ENCODE measurements around the gene COPS9.

The COPS9 gene

DNA sequence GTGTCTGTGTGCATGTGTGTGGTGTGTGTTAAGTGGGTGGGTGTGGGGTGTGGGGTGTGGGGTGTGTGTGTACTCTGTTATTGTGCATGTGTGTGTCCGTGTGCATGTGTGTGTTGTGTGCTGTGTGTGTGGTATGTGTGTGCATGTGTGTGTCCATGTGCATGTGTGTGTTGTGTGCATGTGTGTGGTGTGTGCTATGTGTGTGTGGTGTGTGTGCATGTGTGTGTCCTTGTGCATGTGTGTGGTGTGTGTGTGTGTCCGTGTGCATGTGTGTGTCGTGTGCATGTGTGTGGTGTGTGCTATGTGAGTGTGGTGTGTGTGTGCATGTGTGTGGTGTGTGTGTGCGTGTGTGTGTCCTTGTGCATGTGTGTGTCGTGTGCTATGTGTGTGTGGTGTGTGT is 11.3 kb upstream of the COPS9 start:
- no peak for DNase-seq

DNA sequence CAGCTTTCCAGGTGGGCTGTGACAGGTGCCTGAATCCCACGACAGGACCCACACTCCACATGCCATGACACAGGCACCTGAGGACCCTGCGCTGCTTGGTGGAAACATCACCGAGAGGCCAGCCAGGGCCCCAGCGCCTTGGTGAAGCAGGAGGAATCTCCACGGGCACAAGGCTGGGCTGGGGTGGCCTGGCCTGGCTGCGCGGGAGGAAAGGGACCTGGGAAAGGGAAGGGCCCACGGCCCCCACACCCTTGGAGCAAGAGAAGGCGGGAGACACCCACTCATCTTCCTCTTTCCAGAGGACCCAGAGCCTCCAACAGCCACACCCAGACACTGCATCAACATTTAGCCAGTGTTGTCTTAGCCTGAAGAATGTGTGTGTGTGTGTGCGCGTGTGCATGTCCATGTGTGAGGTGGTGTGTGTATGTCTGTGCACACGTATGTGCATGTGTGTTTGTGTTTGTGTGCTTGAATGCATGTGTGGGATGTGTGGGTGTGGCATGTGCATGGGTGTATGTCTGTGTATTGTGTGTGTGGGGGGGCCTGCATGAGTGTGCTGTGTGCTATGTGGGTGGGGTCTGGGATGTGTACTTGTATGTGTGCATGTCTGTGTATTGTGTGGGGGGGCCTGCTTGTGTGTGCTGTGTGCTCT is 10.6 kb upstream of the COPS9 start:
- DNase-seq: no peak

DNA sequence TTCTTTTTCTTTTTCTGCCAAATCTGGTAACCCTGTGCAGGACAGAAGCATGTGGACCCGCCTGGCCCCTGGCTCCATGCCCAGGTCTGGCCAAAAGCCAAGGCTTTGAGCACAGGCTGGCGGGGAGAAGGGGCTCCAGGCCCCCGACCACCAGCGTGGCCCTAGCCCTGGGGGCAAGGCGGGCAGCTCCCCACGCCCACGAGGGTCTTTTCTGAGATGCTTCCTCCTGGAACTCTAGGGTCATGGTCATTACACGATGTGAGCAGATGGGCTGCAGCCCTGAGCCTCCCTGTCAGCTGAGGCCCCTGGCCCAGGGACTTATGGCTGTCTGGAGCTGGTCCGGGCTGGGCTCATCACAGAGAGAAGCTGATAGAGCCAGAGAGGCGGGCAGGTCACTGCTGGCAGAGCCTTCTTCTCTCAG is 10.0 kb upstream of the COPS9 start:
- no peak for DNase-seq

DNA sequence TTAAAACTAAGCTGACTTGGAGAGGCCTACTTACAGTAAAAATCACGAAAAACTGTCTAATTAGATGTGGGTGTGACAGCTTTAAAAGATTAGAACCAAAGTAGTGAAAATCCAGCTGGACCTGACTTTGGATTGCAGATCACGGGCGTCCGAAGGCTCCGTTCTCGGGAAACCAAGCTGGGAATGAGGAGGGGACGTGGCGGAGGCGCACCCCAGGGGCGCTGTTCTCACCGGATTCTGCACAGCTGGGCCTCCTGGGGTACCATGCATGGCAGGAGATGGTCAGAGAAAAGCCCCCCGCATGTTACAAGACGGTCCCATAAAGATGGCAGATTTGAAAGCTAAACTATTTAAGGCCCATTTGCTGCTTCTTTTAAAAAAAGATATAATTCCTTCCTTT is 9.4 kb upstream of the COPS9 start:
- no peak for DNase-seq

DNA sequence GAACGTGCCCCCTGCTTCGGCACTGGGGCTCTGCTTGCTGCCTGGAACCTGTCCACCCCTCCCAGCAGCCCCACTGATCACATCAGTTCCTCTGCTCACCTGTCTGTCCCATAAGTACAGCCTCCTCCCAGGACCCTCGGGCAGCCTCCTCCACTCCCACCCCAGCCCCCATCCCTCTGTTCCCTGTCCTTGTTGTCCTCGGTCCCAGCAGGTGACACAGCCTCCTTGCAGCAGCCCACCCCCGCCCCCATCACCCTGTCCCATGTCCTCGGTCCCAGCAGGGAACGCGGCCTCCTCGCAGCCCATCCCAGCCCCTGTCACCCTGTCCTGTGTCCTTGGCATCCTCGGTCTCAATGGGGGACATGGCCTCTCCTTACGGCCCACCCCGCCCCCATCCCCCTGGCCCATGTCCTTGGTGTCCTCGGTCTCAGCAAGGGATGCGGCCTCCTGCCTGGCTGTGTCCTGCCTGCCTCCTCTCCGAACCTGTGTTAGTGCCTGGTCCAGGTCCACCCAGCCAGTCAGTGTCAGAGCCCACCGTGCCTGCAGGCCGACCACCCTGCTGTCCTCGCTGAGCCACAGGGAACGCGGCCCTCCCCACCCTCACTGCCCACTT is 8.7 kb upstream of the COPS9 start:
- DNase-seq: no peak

DNA sequence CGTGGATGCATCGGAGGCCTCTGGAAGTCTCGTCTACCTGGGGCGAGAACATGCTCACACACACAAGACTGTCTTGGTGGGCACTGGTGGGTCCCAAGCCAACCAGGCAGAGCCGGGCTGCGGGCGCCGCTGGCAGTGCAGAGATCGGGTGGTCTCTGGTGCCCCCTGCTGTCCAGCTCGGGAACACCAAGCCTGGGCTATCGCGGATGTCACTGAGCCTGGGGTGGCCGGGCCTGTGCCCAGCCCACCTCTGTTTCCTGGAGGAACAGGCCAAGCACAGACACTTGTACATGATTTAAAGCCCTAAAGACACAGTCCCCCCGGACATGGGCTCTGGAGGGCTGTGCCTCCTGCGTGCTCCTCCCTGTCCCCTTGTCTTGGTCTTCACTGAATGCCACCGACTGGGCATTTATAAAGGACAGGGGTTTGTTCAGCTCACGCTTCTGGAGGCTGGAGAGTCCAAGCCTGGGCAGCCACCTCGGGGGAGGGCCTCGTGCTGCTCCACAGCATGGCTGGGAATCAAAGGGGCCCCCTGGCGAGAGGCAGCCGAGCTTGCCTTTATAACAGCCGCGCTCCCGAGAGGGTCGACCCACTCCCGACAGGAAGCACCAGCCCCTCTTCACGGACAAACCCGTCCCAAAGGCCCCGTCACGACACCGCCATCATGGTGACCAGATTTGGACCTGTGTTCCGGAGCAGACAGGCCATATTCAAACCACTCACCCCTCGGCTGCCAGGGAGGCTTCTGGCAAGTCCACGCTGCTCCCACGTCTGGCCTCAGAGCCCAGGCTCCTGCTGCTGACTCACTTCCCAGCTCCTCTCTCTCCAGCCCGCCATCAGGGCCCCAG is 7.9 kb upstream of the COPS9 start:
- DNase-seq: peak; percentile 79

DNA sequence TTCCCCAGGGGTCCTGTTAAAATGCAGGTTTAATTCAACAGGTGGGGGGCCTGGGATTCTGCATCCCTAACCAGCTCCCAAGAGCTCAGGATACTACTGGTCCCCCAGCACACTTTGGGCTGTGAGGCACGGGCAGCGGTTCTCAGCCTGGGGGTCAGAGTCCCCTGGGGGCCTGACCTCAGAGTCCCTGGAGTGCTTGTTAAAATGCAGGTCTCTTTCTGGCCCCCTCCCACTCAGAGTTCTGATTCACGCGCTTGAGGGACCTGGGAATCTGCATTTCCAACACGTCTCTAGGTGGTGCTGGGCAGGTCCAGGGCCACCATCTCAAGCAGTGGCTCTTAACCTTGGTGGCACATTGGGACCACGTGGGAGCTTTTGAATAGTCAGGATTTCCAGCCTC is 7.2 kb upstream of the COPS9 start:
- no peak for DNase-seq

DNA sequence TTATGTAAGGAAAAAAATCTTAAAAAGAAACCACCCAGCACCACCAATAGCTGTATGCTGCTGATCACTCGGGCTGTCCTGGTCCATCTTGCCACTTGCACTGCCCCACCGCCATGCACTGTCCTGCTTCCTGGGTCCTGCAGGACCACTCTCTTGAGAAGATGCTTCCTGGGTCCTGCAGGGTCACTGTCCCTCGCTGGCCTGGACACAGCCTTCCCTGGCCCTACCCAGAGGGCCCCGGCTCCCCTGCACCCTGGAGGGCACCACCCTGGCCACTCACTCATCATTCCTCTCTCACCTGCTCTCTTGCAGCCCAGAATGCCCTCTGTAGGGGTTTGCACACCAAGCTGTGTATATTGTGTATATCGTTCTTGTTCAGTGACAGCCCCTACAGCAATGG is 6.8 kb upstream of the COPS9 start:
- DNase-seq: no peak

DNA sequence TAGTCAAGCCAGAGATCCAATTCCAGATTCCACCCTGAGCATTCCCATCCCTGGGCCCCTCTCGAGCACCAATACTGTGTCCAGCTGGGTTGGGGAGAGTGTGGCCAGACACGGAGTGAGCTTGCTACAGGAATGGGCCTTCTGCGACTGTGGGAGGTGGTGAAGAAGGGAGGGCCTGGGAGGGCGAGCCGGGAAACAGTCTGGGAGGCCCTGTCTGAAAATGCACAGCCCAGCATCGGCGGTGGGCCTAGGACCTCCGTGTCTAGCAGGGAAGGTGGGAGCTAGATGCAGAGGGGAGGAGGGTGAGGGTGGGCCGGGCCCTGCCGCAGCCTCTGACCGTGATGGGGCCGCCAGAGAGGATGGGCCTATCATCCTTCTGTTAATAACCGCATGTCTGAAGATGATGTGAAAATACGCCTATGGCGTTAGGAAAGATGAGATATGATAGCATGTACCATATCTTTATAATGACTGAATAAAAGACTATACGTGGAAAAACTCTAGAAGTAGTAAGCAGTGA is 6.2 kb upstream of the COPS9 start:
- DNase-seq: no peak

DNA sequence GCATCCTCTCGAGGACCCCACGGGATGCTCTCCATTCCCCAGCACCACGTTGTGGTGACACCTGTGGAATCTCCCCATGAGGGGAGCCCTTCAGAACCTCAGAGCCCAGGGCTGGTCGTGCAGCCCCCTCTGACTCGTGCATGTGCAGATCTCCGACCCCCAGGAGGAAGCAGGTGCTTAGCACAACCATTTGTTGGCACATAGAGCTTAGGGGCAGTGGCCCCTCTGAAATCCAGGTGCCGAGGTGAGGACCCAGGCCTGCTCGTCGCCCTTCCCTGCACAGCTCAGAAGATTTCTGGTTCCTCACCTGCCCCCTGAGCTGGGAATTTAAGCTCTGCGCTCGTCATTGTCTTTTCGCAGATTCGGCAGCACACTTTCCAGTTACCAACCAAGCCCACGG is 5.6 kb upstream of the COPS9 start:
- no peak for DNase-seq

DNA sequence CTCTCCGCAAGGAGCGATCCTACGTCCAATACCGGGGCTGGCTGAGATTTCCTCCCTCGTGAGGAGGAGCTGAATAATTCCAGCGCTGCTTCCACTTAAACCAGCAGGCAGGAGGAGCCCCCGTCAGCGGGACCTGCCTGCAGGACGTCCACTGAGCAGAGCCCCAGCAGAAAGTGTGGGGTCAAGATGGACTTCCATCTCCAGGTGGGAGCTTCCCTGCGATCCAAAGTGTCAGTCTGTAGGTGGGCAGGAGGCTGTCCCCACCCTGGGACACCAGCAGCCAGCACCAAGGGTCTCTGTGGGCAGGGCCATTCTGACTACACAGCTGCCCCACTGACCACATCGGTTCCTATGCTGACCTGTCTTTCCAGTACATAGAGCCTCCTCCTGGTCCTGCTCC is 4.8 kb upstream of the COPS9 start:
- DNase-seq: no peak

DNA sequence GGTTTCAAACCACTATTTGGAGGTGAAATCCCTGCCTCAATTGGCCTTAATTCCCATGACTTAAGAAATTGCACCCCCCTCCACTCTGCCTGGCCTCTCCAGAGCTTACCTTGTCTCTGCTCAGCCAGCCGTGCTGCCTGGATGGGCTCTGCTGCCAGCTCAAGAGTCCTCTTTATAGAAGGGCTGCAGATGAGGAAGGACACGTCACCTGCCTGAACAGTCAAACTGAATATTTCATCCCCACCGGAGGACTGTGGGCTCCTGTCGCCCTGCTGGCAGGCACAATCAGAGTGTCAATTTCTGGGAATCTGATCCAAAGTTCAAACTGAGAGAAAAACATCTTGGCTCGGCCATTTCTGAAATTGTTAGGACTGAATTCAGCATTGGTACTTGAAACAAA is 4.4 kb upstream of the COPS9 start, which contains the start of gene OTOS:
TSS of gene OTOS (minus strand) at position 148 of the 400 bp plus-strand sequence. CDS start 332 bp downstream, outside the sequence.
- DNase-seq: no peak

DNA sequence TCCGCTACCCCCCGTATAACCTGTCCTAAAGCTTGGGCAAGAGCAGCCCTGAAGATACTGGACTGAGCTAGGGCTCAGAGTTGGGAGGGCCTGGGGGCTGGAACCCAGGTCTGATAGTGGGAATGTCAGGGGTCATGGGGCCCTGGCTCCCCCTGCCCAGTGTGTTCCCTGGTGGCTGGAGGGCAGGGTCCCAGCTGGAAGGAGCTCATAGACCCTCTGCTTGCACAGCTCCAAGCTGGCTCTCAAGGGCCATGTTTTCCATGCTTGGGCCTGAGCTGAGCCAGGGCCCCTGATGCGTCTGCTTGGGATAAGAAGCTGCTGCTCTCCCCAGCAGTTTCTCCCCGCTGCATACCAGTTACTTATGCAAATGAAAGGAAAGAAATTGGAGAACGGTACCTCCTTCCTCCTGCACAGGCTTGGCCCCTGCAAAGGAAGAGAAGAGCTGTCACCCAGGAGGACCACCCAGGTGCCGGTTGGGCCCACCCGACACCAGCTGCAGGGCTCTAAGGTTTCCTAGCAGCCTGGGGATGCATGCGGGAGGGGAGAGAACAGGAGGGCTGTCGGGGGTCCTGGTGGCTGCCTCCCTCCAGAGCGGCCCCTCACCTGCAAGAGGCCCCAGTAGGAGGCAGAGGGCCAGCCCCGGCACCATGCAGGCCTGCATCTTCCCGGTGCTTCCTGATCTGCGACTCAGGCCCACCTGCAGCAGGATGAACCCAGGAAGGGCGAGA is 3.7 kb upstream of the COPS9 start:
- no peak for DNase-seq

DNA sequence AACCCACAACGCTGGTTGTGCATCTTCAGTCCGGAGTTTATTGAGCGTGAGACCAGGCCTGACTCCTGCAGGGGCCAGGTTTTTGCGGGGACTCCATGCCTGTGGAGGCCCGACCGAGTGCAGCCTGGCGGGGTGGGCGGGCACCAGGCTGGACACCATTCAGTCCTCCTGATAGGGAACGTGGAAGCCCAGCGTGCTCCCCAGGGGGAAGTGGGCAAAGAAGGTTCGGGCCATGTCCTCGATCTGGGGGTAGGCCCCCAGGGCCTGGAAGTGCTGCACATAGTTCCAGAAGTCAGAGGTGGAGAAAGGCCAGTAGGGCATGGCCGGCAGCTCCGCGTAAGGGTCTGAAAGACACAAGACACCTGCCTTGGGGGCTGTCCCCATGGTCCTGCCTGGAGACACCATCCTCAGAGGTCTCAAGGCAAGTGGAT is 2.9 kb upstream of the COPS9 start:
- DNase-seq: no peak

DNA sequence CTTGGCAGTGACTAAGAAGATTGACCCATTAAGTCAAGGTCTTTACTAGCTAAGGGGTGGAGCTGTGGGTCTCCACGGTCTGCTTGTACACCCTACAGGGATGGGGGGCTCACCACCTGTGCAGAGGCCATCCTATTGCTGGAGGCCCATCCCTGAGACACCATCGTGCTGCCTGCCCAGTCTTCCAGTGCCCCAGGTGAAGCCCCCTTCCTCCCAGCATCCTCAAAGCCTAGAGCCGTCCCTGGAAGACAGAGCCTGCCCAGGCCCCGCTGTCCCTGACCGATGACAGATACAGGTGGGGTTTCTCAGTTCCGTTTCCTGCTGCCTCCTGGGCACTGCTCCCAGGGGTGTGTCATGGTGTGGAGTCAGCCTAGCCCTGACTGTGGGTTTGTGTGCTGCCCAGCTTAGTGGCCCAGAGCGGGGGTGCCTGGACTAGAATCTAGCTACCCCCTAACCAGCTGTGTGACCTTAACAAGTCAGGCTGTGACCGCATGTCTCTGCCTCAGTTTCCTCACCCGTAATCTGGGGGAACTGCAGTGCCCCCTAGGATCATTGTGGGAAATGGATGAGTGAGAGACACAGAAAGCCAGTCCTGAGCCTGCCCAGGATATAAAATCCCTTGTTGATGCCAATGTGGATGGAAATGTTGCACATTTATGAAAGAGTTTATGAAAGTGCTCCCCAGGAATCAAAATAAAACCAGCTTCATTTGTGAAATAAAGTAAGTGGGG is 2.3 kb upstream of the COPS9 start:
- DNase-seq: no peak

DNA sequence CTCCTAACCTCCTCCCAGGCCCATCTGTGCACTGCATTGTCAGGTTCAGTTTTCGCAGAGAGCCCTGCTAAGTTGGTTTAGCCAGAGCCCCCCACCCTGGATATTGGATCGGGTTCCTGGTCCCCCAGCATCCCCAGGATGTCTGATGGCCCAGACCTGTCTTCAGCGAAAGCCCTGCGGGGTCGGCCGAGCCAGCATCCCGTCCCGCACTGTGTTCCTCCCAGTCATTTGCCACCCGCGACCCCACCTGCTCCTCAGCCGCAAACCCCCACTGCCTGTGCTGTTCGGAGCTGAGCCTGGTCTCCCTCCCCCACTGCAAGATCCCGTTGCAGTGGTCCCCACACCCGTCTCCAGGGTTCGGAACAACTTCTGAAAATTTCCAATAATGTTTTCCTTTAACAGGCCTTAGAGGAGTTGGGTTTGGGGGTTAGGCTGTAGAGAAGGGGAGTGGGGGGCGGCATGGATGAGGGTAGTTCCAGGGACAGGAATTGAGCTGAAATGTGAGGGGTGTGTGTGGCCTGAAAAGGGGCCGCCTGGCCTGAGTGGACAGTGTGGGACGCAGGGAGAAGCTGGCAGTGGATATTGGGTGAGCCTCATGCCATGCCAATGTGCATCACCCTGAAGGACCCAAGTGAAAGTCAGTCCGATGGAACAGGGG is 1.6 kb upstream of the COPS9 start:
- DNase-seq: no peak

DNA sequence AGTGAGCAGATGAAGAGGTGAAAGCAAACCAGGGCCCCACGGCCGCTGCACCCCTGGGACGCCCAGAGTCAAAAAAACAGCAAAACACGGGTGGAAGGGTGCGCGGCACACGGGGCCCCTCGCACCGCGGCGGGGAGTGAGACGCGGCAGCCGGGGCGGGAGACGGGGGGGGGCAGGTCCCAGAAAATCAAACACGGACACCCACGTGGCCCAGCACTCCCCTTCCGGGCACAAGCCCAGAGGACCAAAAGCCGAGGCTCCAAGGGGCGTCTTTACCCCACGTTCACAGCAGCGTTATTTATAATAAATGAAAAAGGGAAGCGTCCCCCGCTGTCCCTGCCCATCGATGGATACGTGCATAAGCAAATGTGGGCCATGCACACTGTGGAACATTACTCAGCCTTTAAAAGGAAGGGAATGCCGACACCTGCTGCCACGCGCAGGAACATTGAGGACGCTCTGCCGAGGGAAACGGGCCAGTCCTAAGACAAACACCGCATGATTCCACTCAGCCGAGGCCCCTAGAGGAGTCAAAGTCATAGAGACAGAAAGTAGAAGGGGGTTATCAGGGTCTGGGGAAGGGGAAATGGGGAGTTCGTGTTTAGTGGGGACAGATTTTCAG is 677 bp upstream of the COPS9 start:
- DNase-seq: peak; percentile 29

DNA sequence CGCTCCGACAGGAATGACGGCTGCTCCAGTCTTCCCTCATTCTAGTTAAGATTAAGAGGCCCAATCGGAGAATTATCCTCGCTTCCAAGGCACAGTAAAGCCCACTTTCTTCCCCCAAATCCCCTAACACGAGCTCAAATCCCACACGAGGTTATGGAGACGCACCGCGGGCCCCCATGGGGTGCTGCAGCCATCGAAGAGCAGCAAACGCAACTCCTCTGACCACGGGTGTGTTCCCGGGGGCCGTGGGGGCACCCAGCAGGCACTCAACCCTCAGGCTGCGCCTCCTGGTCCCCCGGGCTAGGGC is 446 bp downstream of the COPS9 start:
- no peak for DNase-seq

DNA sequence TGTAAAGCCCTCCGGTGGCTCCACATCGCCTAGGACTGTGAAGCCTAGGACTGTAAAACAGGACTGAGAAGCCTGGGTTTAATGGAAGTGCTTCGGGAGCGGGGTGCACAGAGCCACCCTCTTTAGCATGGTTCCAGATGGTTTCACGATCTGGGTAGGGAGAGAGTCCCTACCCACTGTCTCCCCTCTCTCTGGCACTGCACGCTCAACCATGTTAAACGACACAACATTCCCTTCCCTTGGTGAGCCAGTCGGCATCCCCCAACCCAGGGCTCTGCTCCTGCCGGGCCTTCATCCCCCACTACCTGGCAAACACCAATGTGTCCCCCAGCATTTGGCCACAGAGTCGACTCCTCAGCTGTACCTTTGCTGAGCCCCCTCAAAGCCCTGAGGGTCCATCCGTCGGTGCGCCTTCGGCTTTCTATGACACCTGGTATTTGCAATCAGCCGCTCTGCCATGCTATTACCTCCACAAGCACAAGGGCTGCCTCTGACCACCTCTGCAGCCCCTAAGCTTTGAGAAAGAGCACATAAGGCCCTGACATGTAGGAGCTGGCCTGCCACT is 1.1 kb downstream of the COPS9 start:
- DNase-seq: no peak

DNA sequence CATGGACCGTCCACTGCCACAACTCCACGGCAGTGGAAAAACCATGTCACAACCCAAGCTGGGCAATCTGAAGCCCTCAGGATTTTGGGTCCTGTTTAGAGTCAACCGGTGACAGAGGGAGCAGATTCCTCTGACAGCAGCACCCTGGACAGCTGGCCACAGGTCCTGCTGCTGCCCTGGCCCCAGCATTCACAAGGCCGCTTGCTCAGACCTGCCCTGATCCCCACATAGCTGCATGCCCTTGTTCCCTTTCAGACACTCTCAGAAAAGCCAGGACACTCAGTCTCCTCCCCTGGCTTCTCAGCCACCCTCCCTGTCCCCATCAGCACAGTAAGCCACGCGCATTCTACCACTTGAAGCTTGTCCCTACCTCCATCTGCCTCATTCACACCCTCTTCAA is 1.6 kb downstream of the COPS9 start:
- no peak for DNase-seq

DNA sequence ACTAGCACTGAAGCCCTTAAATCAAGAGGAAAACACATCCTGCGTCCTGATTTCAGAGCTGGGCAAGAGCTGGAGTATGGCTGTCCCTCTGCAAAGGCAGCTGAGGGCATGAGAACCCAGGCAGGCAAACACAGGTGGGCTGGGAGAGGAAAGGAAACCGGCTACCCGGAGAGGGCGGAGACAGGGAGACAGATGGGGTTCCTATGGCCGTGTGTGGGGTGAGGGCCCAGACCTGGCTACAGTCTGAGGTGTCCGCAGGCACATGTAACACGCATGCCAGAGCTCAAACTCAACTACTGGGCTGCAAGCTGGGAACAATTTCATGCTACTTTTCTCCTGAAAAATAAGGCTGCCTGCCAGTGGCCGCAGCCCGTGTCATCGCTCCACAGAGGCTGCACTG is 2.7 kb downstream of the COPS9 start:
- DNase-seq: no peak
